Caco-2 (cell line): ENCODE data around the gene ANKRD28. TPM values are rescaled to one million over a fixed set of nuclear protein-coding genes. Genes with fewer than 3 reads are reported as not detected.

Experiments used
- BruUV-seq: library from RNA; stranded (reverse); fragments of 400-500 nt; replicated peaks from 2 replicates; lab custom pipeline; 2021; lab: Mats Ljungman, UMichigan
- CTCF ChIA-PET: fragments of 300-600 bp; sonication (Branson Sonifier 250); formaldehyde crosslinking; loops from one replicate; lab custom pipeline; 2022; ENCODE audit warnings: antibody characterized with exemption; lab: Charles Lee
- POLR2A ChIA-PET: fragments of 300-600 bp; sonication (Branson Sonifier 250); formaldehyde crosslinking; loops from one replicate; lab custom pipeline; 2022; ENCODE audit warnings: antibody characterized with exemption; lab: Charles Lee
- DNase-seq, 2 experiments: peaks; one replicate each; pipeline versions ENCODE4 v3.0.0 to v3.0.0-alpha.2; 2020 to 2022
- H3K27me3 ChIP-seq: replicated peaks from 2 replicates; pipeline ENCODE4 v1.6.0; 2011; ENCODE audit warnings: low read length; ENCODE audit not compliant: control insufficient read depth, insufficient read depth
- H3K36me3 ChIP-seq: 2 replicates; pipeline ENCODE4 v1.5.1; 2011; ENCODE audit warnings: low read length; ENCODE audit not compliant: control insufficient read depth, insufficient read depth
- H3K4me1 ChIP-seq: fragments of 250-450 bp; sonication (Bioruptor Pico); 2 replicates; pipeline ENCODE4 v1.5.1; 2020; ENCODE audit warnings: mild to moderate bottlenecking
- H3K4me3 ChIP-seq: 2 replicates; pipeline ENCODE4 v1.5.1; 2011; ENCODE audit warnings: low read depth, mild to moderate bottlenecking, control low read depth, low read length
- H3K9me3 ChIP-seq: fragments of 250-450 bp; sonication (Bioruptor Pico); 2 replicates; pipeline ENCODE4 v1.5.1; 2020; ENCODE audit warnings: mild to moderate bottlenecking, moderate library complexity
- H3K27ac Mint-ChIP-seq: one replicate; pipeline ENCODE4 v1.8.0; 2022; ENCODE audit warnings: mixed read lengths; ENCODE audit not compliant: unreplicated experiment
- H3K27me3 Mint-ChIP-seq: one replicate; pipeline ENCODE4 v1.8.0; 2022; ENCODE audit warnings: mixed read lengths; ENCODE audit not compliant: insufficient read depth, unreplicated experiment
- H3K36me3 Mint-ChIP-seq: one replicate; pipeline ENCODE4 v1.8.0; 2022; ENCODE audit warnings: mild to moderate bottlenecking, mixed read lengths; ENCODE audit not compliant: insufficient read depth, unreplicated experiment
- H3K4me1 Mint-ChIP-seq: one replicate; pipeline ENCODE4 v1.8.0; 2022; ENCODE audit warnings: low read depth, mixed read lengths; ENCODE audit not compliant: unreplicated experiment
- H3K4me3 Mint-ChIP-seq: one replicate; pipeline ENCODE4 v1.8.0; 2022; ENCODE audit warnings: mild to moderate bottlenecking, moderate library complexity, mixed read lengths; ENCODE audit not compliant: unreplicated experiment
- H3K9me3 Mint-ChIP-seq: one replicate; pipeline ENCODE4 v1.8.0; 2022; ENCODE audit warnings: mixed read lengths; ENCODE audit not compliant: unreplicated experiment
- intact Hi-C: fragments of 100-400 bp; cut with micrococcal nuclease; formaldehyde crosslinking; loops from one replicate; pipeline ENCODE4 v1.10.0; 2022; ENCODE audit not compliant: unreplicated experiment
- total RNA-seq: library from RNA; stranded (reverse); gene quantifications from 2 replicates; pipeline ENCODE4 v1.2.3, GENCODE V29; 2022
- TF ChIP-seq, protein P1 (sequence below), 2 experiments: fragments of 200-600 bp in 1 of 2; IDR thresholded peaks; 1 replicate in 1 of 2; 2 replicates in 1 of 2; pipeline versions ENCODE4 v1.5.1 to v1.8.0; 2011 to 2022; ENCODE audit warnings: antibody characterized with exemption in 1 of 2, control low read depth in 1 of 2, inconsistent platforms in 1 of 2, low read depth in 1 of 2, low read length in 1 of 2, mild to moderate bottlenecking in 1 of 2, moderate library complexity in 1 of 2; ENCODE audit not compliant: insufficient read depth in 1 of 2, severe bottlenecking in 1 of 2, unreplicated experiment in 1 of 2

Gene ANKRD28
- total RNA-seq, 1 experiment from 2014 or later, result 37.2 TPM

DNA sequence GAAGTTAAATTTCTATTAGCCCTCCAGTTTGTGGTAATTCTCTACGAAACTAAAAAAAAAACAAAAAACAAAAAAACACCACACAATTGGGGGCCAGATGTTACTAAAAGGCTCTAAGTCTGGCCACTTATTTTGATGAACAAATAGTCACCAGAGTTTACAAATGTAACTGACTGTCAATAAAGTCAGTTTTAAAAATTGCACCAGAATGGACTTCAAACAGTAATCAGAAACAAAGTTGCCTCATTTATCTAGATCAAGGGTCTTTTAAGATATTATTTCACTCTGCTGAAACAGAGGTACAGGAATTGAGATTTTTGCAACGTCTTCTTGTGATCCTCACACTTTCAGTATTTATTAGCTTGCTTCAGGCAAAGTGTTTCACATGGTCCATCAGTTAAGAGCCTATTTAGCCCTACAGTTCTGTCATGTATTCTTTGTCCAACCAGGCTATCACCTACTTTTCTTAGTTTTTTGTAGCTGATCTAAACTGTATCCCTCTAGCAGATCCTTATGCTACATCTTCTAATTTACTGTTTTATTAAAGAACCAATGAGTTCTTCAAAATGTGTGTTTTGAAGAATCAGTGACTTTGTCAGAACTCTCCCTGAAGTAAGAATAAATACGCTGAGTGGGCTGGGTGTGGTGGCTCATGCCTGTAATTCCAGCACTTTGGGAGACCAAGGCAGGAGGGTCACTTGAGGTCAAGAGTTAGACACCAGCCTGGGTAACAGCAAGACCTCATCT lies 74.7 kb downstream of the ANKRD28 start:
- DNase-seq, result no peak
- CTCF ChIA-PET, result no interaction called here
- Histone ChIP-seq H3K36me3 (no peaks in the 10 kb centered on the region), H3K9me3 (no peaks in the 10 kb centered on the region), H3K4me3 (no peak overlapping the region), H3K27me3 (no peaks in the 10 kb centered on the region), H3K4me1 (no peaks in the 10 kb centered on the region)
- H3K27me3 Mint-ChIP-seq, result no peaks in the 10 kb centered on the region
- H3K4me3 Mint-ChIP-seq, result no peak overlapping the region
- no peaks in the 10 kb centered on the region for H3K4me1 Mint-ChIP-seq
- intact Hi-C loops, result no loop called here
- POLR2A ChIA-PET, result no interaction called here
- no peak overlapping the region for H3K27ac Mint-ChIP-seq
- peaks cover 24% of the 10 kb centered on the region for H3K36me3 Mint-ChIP-seq
- TF ChIP-seq, protein P1, sequence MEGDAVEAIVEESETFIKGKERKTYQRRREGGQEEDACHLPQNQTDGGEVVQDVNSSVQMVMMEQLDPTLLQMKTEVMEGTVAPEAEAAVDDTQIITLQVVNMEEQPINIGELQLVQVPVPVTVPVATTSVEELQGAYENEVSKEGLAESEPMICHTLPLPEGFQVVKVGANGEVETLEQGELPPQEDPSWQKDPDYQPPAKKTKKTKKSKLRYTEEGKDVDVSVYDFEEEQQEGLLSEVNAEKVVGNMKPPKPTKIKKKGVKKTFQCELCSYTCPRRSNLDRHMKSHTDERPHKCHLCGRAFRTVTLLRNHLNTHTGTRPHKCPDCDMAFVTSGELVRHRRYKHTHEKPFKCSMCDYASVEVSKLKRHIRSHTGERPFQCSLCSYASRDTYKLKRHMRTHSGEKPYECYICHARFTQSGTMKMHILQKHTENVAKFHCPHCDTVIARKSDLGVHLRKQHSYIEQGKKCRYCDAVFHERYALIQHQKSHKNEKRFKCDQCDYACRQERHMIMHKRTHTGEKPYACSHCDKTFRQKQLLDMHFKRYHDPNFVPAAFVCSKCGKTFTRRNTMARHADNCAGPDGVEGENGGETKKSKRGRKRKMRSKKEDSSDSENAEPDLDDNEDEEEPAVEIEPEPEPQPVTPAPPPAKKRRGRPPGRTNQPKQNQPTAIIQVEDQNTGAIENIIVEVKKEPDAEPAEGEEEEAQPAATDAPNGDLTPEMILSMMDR (IDR thresholded peaks at IDR 0.05; ENCODE audit: insufficient read depth in 1 of 2, low read depth in 1 of 2, low read length in 1 of 2, severe bottlenecking in 1 of 2, unreplicated experiment in 1 of 2), result no peak
- no TSS peak for BruUV-seq
- no peaks in the 10 kb centered on the region for H3K9me3 Mint-ChIP-seq

DNA sequence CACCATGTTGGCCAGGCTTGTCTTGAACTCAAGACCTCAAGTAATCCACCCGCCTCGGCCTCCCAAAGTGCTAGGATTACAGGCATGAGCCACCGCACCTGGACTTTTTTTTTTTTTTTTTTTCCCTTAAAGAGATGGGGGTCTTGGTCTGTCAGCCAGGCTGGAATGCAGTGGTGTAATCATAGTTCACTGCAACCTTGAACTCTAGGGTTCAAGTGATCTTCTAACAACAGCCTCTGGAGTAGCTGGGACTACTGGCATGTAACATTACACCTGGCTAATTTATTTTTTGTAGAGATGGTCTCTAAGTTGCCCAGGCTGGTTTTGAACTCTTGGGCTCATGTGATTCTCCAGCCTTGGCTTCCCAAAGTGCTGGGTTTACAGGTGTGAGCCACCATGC lies 81.6 kb downstream of the ANKRD28 start:
- Histone ChIP-seq H3K36me3 (no peaks in the 10 kb centered on the region), H3K9me3 (no peaks in the 10 kb centered on the region), H3K27me3 (no peaks in the 10 kb centered on the region), H3K4me3 (no peak overlapping the region), H3K4me1 (no peaks in the 10 kb centered on the region)
- no peak overlapping the region for H3K4me3 Mint-ChIP-seq
- intact Hi-C loops, result no loop called here
- peaks cover 13% of the 10 kb centered on the region for H3K36me3 Mint-ChIP-seq
- no peak overlapping the region for H3K27ac Mint-ChIP-seq
- H3K27me3 Mint-ChIP-seq, result no peaks in the 10 kb centered on the region
- no peaks in the 10 kb centered on the region for H3K4me1 Mint-ChIP-seq
- CTCF ChIA-PET, result no interaction called here
- no peak for DNase-seq
- no TSS peak for BruUV-seq
- no peaks in the 10 kb centered on the region for H3K9me3 Mint-ChIP-seq
- POLR2A ChIA-PET, result no interaction called here
- TF ChIP-seq, protein P1 (IDR thresholded peaks at IDR 0.05; ENCODE audit: insufficient read depth in 1 of 2, low read depth in 1 of 2, low read length in 1 of 2, severe bottlenecking in 1 of 2, unreplicated experiment in 1 of 2), result no peak

DNA sequence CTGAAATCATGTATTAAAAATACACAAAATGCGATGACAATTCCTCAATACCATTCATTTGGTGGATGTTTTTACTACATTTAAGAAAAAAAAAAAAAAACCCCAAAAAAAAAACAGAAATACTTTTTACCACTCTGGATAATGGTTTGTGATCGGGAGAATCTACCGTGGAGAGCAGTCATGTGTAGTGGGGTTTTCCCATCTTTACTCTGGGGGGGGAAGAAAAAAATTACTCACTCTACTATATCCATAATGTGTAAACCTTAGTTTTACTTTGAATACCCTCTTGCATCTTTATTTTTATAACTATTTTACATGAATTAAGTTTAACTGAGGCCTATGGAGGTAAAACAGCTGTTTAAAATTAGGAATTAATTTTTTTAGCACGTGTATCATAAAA lies 83.3 kb downstream of the ANKRD28 start:
- H3K36me3 Mint-ChIP-seq, result peaks cover 6% of the 10 kb centered on the region
- Histone ChIP-seq H3K9me3 (no peaks in the 10 kb centered on the region), H3K4me3 (no peak overlapping the region), H3K36me3 (no peaks in the 10 kb centered on the region; the same call in 1 of the 2 replicates), H3K27me3 (no peaks in the 10 kb centered on the region), H3K4me1 (no peaks in the 10 kb centered on the region)
- intact Hi-C loops, result no loop called here
- no peak overlapping the region for H3K27ac Mint-ChIP-seq
- no peak overlapping the region for H3K4me3 Mint-ChIP-seq
- POLR2A ChIA-PET, result interaction anchor here (0.7 kb wide), 1 partner anchor 598 kb away, joined by 9 read pairs; no protein-coding TSS in a partner anchor
- DNase-seq, result no peak
- no peaks in the 10 kb centered on the region for H3K4me1 Mint-ChIP-seq
- CTCF ChIA-PET, result no interaction called here
- BruUV-seq, result no TSS peak
- H3K27me3 Mint-ChIP-seq, result no peaks in the 10 kb centered on the region
- TF ChIP-seq, protein P1 (IDR thresholded peaks at IDR 0.05; ENCODE audit: insufficient read depth in 1 of 2, low read depth in 1 of 2, low read length in 1 of 2, severe bottlenecking in 1 of 2, unreplicated experiment in 1 of 2), result no peak
- no peaks in the 10 kb centered on the region for H3K9me3 Mint-ChIP-seq
